ENCODE results near the gene SCAP. TPM values are rescaled to one million over a fixed set of nuclear protein-coding genes. Genes with fewer than 3 reads are reported as not detected.

The SCAP gene
- total and polyA plus RNA-seq, 2 of the 4 experiments (the other 2 are of a cell fraction) = 25.3 to 34.6 TPM

GRCh38 chr3:47409688-47410416 is 65.9 kb downstream of the SCAP start:
- intact Hi-C loops (cut with micrococcal nuclease) (no loop called here), dilution Hi-C loops (cut with HindIII; ENCODE audit: low sequenced_read_pairs, unreplicated experiment) (no loop called here), in situ Hi-C loops (cut with MboI; ENCODE audit: low sequenced_read_pairs) (no loop called here)
- Histone ChIP-seq H2BK5ac (ENCODE audit: low read depth, low read length, poor library complexity, severe bottlenecking) (no peak overlapping the region), H3K14ac (replicated peaks; ENCODE audit: low read depth, low read length) (no peak overlapping the region), H3K9me1 (ENCODE audit: insufficient read depth, low read length) (peaks cover 10% of the 10 kb centered on the region), H3K9ac (ENCODE audit: low read depth, low read length) (no peak overlapping the region), H2BK20ac (ENCODE audit: low read depth, low read length) (no peak overlapping the region), H4K20me1 (ENCODE audit: insufficient read depth, low read length) (peaks cover 35% of the 10 kb centered on the region), H3K4me2 (ENCODE audit: low read depth, low read length) (no peak overlapping the region), H2AK9ac (replicated peaks; ENCODE audit: low read depth, low read length, poor library complexity) (no peak overlapping the region), H2AFZ (replicated peaks; ENCODE audit: low read length, poor library complexity) (no peak overlapping the region), H3K18ac (ENCODE audit: low read depth, low read length) (no peak overlapping the region), H3K4me1 (ENCODE audit: control insufficient read depth, insufficient read depth, low read length) (peaks cover 6% of the 10 kb centered on the region; the same call in 1 of the 2 replicates), H4K91ac (ENCODE audit: insufficient read depth, low read depth, low read length) (no peak overlapping the region), H3K56ac (ENCODE audit: extremely low read depth, insufficient read depth, low read length) (no peak overlapping the region), H2BK120ac (ENCODE audit: low read depth, low read length) (no peak overlapping the region), H2BK15ac (ENCODE audit: low read depth, low read length) (no peak overlapping the region), H2AK5ac (ENCODE audit: low read depth, low read length) (no peak overlapping the region), H3K4ac (ENCODE audit: low read depth, low read length) (no peak overlapping the region), H4K8ac (ENCODE audit: low read depth in 2 of 2, low read length in 2 of 2) (no peak overlapping the region), H3K27ac (ENCODE audit: insufficient read depth, low read length) (no peak overlapping the region), H4K5ac (ENCODE audit: low read depth, low read length) (no peak overlapping the region), H3K23ac (ENCODE audit: low read depth, low read length) (no peak overlapping the region), H3K4me3 (ENCODE audit: insufficient read depth, low read depth, low read length) (no peak overlapping the region), H3K79me1 (ENCODE audit: low read depth in 1 of 2, low read length in 2 of 2) (peaks cover under 1 to 23% of the 10 kb centered on the region in 2 experiments), H3K36me3 (ENCODE audit: control insufficient read depth, insufficient read depth, low read length) (peaks cover 77% of the 10 kb centered on the region), H3K9me3 (ENCODE audit: control insufficient read depth, insufficient read depth, low read length) (no peaks in the 10 kb centered on the region), H3K27me3 (ENCODE audit: control insufficient read depth, insufficient read depth, low read length) (no peaks in the 10 kb centered on the region)
- no peak for ATAC-seq (ENCODE audit: low read depth)
- CTCF ChIA-PET = no interaction called here
- BruUV-seq (replicated peaks) = no TSS peak
- POLR2A ChIA-PET (ENCODE audit: unreplicated experiment) = no interaction called here
- no peak for TF ChIP-seq RCOR1 (IDR thresholded peaks at IDR 0.05; ENCODE audit: insufficient replicate concordance, low read length)
- no peak for DNase-seq
- 95% methylated on average over 12 of the region's 26 CpGs; no CpG with 5 or more reads in 1 of the 2 experiments for WGBS, 2 experiments (ENCODE audit: extremely low coverage in 2 of 2, insufficient read length in 1 of 2)

Measured in IMR-90 (cell line).